NCI-H510A (cell line): ENCODE measurements around the gene ACOT7.
A peak's percentile ranks its signal among the peaks of the same experiment; 100 is the strongest.
"Not testable (repeated sequence)": the region's sequence is repeated elsewhere in the genome, so short reads cannot be mapped to it uniquely, and the experiment has no call there.

Experiments
- DNase-seq: peaks from one replicate; lab custom pipeline; 2025; lab: John Stamatoyannopoulos, UW

ACOT7 gene, protein sequence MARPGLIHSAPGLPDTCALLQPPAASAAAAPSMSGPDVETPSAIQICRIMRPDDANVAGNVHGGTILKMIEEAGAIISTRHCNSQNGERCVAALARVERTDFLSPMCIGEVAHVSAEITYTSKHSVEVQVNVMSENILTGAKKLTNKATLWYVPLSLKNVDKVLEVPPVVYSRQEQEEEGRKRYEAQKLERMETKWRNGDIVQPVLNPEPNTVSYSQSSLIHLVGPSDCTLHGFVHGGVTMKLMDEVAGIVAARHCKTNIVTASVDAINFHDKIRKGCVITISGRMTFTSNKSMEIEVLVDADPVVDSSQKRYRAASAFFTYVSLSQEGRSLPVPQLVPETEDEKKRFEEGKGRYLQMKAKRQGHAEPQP

DNA sequence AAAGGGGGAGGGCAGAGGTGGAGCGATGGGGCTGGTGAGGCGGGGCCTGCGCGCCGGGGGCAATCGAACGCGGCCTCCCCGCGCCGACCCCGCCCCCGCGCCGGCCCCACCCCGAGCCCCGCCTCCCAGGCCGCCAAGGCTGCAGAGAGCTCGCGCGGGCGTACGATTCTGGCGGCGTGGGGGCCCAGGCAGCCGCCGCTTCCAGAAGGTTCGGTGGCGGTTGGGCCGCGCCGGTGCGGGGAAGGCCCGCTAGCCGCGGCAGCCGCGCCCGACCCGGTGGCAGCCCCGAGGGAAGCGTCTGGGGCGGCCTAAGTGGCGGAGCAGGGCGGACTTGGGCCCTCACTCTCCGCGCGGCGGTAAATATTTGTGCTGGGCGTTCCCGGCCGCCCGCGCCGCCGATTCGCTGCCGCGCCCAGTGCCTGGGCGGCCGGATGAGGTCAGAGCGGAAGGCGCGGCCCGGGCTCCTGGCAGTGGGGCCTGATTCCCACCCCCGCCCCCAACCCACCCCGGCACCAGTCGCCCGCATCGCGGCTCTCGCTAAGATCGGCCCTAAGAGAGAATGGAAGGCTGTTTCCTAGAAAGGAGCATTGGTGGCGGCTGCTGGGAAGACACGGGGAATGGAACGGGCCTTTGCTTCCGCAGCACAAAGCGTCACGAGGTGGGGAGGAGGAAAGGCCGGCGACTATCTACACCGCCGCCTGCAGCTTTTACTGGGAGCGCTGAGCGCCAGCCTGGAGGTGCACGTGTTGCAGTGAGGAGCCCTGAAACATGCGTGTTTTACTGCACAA is at the start of gene ACOT7:
ACOT7 (minus strand) TSS at position 368 of the 788 bp plus-strand sequence. CDS start 368 bp downstream, outside the sequence.
- DNase-seq: peak; percentile 96

GRCh38 chr1:6441586-6441985 is 48.0 kb upstream of the ACOT7 start:
- no peak for DNase-seq

DNA sequence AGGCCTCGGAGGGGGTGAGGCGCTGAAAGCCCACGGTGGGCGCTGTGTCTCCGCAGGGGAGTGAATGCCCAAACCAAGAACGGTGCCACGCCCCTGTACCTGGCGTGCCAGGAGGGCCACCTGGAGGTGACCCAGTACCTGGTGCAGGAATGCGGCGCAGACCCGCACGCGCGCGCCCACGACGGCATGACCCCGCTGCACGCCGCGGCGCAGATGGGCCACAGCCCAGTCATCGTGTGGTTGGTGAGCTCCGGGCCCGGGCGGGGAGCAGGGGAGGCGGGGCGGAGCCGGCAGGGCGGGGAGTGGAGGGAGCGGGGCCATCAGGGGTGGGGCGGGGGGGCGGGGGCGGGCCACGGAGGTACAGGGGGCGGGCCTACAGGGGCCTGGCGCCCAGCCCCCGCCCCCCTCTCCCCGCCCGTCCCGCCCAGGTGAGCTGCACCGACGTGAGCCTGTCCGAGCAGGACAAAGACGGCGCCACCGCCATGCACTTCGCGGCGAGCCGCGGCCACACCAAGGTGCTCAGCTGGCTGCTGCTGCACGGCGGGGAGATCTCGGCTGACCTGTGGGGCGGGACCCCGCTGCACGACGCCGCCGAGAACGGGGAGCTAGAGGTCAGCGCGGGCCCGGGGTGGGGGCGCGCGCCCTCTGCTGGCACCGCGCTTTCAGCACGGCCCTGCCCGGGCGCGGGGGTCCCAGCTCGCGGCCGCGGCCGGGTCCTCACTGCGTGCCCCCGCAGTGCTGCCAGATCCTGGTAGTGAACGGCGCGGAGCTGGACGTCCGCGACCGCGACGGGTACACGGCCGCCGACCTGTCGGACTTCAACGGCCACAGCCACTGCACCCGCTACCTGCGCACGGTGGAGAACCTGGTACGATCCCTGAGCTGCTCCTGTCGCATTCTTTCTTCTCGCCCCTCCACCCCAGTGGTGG is 46.9 kb upstream of the ACOT7 start:
- DNase-seq: peak; percentile 73

DNA sequence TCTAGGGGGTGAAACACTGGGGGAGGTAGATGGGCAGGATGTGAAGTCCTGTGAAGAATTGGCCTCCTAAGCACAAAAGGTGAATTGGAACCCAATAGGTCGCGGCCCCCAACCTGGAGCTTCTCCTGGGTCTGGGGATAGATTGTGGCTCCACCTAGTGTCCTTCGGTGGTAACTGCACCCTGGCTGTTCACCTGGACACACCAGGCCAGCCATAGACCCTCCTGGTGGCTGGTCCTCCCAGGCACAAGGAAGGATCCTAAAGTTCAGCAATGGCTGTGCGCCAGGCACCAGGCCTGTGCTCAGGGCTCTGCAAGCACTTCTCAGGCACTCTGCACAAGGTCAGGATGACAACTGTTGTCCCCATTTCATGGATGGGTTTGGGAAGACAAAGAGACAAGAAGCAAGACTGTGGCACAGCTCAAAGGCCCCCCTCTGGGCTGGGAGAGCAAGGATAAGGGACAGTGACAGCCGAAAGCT is 44.5 kb upstream of the ACOT7 start:
- peak; percentile 73 for DNase-seq

GRCh38 chr1:6437012-6437700 is 43.6 kb upstream of the ACOT7 start:
- DNase-seq: peak; percentile 58

- DNase-seq: not testable (repeated sequence)
Observed at GRCh38 chr1:6436277-6436676, 42.7 kb upstream of the ACOT7 start.

DNA sequence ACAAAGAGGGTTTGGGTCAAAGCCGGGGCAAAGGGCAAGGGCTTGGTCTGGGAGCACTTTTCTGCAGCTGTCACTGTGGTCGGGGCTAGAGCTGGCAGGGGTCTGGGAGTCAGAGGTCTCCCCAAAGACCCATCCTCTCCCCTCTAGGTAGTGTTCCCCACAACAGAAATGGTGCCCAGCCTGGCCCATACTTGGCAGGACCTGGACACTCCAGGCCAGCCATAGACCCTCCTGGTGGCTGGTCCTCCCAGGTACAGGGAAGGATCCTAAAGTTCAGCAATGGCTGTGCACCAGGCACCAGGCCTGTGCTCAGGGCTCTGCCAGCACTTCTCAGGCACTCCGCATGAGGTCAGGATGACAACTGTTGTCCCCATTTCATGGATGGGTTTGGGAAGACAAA is 42.0 kb upstream of the ACOT7 start:
- DNase-seq: no peak

DNA sequence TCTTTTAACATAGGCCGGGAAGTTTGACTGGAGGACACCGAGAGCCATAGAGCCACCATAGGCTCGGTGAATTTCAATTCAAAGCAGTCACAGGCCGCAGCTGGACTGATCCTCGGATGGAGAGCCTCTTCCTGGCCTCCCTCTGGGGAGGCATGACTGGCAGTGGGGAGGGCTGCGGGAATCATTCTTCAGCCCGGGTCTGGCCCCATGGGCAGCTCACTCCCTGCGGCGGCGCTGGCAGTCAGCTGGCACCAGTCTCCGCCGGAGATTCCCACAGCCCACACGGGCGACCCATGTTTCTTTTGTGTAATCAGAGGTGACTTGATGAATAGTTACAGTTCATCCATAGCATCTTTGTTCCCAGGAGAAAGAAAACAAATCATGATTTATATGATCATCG is 41.6 kb upstream of the ACOT7 start:
- DNase-seq: no peak

- DNase-seq: no peak
Observed at GRCh38 chr1:6434186-6434585, 40.6 kb upstream of the ACOT7 start.

DNA sequence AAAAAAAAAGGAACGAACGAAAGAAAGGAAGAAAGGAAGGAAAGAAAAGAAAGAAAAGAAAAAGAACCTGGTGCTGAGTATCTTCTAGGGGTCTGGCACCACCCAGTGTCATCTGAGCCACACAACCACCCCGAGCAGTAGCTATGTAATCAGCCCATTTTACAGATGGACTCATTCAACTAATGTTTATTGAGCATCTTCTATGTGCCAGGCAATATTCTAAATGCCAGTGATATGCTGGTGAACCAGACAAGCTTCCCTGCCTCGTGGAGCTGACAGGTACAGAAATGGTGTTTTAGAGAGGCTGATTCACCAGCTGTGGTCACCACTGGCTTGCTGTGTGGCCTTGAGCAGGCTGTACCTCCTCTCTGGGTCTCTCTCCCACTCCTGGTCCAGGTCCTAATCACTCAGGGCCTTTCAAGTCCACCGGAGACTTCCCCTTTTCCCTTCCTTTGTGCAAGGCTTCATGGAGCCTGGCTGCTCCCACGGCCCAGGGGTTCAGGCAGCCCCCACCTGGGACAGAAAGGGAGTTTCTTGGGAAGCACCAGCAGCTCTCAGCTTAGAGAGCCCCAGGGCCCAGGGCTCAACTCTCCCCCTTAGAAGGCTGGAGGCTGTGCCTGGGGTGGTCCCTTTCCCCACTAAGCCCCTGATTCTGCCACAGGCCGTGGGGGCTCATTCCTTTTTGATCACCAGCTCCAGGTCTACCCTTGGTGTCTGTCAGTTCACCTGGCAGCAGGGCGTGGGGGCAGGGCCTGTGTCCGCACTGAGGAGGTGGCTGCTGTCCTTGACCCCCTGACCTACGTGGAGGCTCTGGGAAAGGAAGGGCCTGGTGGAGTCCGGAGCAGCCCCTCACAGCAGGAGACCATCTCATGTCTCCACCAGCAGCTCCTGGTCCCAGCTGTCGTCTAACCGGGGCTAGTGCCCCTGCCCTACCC is 38.3 kb upstream of the ACOT7 start:
- DNase-seq: not testable (repeated sequence)

DNA sequence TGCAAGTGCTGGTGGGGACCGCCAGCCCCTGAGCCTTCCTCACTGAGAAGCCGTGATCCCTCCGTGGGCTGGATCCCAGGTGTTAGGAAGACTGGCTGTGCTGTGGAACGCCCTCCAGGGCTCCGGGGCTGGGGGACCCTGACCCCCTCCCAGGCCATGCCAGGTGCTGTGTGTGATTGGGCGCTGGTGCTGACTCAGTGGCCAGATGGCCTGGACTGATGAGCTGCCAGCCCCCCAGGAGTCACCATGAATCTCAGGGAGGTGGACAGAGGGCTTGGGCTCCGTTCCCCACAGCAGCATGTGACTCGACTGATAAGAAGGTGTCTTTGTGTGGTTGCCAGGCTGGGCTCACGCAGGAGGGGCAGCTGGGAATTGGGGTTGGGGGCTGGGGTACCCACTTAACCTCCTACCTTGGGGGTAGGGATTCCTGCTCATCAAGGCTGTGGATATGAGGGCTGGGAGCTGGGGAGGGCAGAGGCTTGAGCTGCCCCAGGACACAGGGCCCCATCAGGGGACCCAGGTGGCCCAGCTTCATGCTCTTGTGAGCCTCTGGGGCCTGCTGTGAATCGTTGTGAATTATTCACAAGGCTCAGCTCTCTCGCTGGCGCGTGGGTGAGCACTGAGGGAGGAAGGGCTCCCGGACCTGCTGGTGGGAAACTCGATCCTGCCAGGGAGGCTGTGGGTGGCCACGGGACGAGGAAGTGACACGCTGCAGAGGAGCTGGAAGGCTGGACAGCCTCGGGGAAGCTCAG is 36.3 kb upstream of the ACOT7 start:
- not testable (repeated sequence) for DNase-seq

GRCh38 chr1:6428453-6428852 is 34.9 kb upstream of the ACOT7 start:
- DNase-seq: not testable (repeated sequence)

- DNase-seq: no peak
Observed at GRCh38 chr1:6427441-6428390, 34.1 kb upstream of the ACOT7 start.

DNA sequence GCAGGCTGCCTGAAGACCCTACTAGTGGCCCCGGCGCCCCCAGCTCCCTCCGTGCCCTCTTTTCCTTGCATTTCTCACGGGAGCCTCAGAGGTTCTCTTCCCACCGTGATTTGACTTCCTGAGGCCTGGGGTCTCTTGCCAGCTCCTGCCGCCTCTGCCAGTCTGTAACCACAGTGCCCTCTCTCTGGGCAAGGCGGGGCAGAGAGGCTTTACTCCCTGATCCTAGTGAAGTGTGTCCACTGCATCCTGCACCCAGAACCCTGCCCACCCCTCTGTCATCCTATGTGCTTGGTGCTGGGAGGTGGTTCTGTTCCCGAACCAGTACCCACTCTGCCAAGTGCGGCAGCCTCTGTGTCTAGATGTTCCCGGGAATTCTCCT is 33.4 kb upstream of the ACOT7 start:
- no peak for DNase-seq

DNA sequence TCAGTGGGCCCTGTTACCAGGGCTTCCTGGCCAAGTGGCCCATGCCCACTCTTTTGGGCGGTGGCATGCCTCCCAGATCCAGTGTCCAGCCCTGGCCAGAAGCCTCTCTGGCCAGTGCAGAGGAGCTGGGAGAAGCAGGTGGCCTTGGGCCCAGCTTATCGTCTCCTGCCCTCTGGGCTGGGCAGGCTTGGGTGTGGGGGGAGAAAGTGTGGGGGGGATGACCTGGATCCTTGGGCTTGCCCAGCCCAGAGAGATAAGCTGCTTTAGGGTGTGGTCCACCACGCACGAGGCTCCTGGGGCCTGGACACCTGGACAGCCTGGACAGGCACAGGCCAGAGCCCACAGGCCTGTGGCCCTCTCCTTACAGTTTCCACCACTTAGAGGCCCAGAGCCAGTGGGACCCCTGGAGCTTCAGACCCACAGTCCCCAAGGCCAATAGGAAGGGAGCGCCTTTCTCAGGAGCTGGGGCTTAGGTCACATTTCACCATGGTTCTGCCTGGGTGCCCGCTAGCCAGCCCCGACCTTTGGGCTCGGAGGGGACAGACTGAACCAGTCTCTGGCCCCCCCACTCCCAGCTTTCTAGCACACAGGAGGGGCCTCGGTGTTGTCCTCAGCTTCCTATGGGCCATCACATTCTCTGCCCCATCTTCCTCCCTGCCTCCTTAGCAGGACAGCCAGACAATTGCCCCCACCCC is 32.9 kb upstream of the ACOT7 start:
- DNase-seq: no peak

DNA sequence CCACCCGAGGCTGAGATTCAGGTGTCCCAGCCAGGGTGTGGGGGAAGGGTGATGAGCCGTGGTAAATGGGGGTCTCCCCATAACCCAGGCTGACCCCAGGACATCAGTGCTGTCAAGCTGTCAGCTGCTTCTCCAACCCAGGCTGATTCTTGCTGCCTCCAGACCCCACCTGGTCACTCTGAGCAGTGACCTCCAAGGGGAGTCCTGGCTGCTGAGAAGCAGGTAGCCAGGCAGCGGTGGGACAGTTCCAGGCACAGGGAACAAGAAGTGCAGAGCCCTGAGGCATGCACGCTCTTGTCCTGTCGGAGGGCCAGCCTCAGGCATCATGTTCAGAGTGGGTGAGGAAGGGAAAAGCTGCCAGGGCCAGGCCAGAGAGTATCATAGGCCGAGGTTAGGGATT is 32.1 kb upstream of the ACOT7 start:
- no peak for DNase-seq
